Measurements from ENCODE around the gene CACNA1E. TPM values are rescaled to one million over a fixed set of nuclear protein-coding genes. Genes with fewer than 3 reads are reported as not detected.

CACNA1E gene
- total RNA-seq, 1 experiment from 2014 or later: not detected

DNA sequence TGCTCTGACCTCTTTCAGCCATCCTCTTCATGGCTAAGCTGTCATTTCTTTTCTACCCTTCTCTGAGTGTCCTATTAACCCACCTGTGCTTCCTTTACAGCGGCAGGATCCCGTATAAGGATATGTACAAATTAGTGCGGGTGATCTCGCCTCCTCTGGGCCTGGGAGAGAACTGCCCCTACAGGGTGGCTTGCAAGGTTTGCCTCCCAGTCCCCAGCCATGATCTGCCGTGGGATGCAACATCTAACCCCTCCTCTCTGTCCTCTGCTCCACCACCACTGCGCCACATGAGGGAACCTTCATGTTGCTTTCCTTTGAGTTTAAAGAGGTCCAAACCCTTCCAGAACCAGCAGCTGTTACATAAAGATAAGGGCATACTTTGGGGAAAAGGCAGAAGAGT lies 296.0 kb downstream of the CACNA1E start:
- DNase-seq (ENCODE audit: low spot score): no peak
- H3K36me3 ChIP-seq (ENCODE audit: insufficient read depth, low read length, poor library complexity, severe bottlenecking): no peaks in the 10 kb centered on the region
- TF ChIP-seq EZH2 (IDR thresholded peaks at IDR 0.05; ENCODE audit: borderline replicate concordance, low read depth, low read length, poor library complexity, severe bottlenecking): no peak
- TF ChIP-seq, protein P1, sequence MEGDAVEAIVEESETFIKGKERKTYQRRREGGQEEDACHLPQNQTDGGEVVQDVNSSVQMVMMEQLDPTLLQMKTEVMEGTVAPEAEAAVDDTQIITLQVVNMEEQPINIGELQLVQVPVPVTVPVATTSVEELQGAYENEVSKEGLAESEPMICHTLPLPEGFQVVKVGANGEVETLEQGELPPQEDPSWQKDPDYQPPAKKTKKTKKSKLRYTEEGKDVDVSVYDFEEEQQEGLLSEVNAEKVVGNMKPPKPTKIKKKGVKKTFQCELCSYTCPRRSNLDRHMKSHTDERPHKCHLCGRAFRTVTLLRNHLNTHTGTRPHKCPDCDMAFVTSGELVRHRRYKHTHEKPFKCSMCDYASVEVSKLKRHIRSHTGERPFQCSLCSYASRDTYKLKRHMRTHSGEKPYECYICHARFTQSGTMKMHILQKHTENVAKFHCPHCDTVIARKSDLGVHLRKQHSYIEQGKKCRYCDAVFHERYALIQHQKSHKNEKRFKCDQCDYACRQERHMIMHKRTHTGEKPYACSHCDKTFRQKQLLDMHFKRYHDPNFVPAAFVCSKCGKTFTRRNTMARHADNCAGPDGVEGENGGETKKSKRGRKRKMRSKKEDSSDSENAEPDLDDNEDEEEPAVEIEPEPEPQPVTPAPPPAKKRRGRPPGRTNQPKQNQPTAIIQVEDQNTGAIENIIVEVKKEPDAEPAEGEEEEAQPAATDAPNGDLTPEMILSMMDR (conservative IDR thresholded peaks at IDR 0.05; ENCODE audit: low read depth, low read length): no peak
- H3K9me3 ChIP-seq (ENCODE audit: low read depth, low read length, poor library complexity, severe bottlenecking): no peaks in the 10 kb centered on the region
- intact Hi-C loops (cut with micrococcal nuclease; ENCODE audit: unreplicated experiment): no loop called here
- ChIA-PET POLR2A (ENCODE audit: low non-redundant PET) (no interaction called here), CTCF (no interaction called here)
- no peak overlapping the region for H3K27ac ChIP-seq (ENCODE audit: low read depth, low read length, poor library complexity, severe bottlenecking)
- no peaks in the 10 kb centered on the region for H3K4me1 ChIP-seq (ENCODE audit: insufficient read depth, low read length, poor library complexity, severe bottlenecking)
- H3K4me3 ChIP-seq (ENCODE audit: low read depth, low read length, poor library complexity, severe bottlenecking): no peak overlapping the region
- peaks cover 51% of the 10 kb centered on the region for H3K27me3 ChIP-seq (replicated peaks; ENCODE audit: insufficient read depth, low read depth, low read length, poor library complexity)
- BruUV-seq (replicated peaks): no TSS peak

DNA sequence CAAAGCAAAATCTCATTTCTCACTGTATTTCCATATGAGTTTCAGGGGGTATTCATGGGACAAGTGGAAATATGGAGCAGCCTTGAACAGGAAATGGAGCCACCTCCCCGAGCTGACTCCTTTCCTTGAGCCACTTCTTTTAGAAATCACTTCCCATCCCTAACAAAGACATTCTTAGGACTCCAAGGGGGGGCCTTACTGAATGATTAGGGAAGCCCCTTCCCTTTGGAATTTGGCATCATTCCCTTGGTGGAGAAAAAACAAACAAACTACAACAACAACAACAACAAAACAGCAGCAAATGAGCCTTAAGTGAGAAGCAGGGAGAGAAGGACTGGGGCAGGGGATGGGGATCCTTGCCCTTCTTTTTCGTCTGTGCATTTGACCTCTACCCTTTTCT lies 299.9 kb downstream of the CACNA1E start:
- TF ChIP-seq, protein P1 (conservative IDR thresholded peaks at IDR 0.05; ENCODE audit: low read depth, low read length): no peak
- no peak for TF ChIP-seq EZH2 (IDR thresholded peaks at IDR 0.05; ENCODE audit: borderline replicate concordance, low read depth, low read length, poor library complexity, severe bottlenecking)
- POLR2A ChIA-PET (ENCODE audit: low non-redundant PET): no interaction called here
- CTCF ChIA-PET: no interaction called here
- no peak for DNase-seq (ENCODE audit: low spot score)
- H3K36me3 ChIP-seq (ENCODE audit: insufficient read depth, low read length, poor library complexity, severe bottlenecking): no peaks in the 10 kb centered on the region
- no peak overlapping the region for H3K4me3 ChIP-seq (ENCODE audit: low read depth, low read length, poor library complexity, severe bottlenecking)
- H3K27me3 ChIP-seq (replicated peaks; ENCODE audit: insufficient read depth, low read depth, low read length, poor library complexity): peaks cover 65% of the 10 kb centered on the region
- intact Hi-C loops (cut with micrococcal nuclease; ENCODE audit: unreplicated experiment): no loop called here
- no peak overlapping the region for H3K27ac ChIP-seq (ENCODE audit: low read depth, low read length, poor library complexity, severe bottlenecking)
- no peaks in the 10 kb centered on the region for H3K9me3 ChIP-seq (ENCODE audit: low read depth, low read length, poor library complexity, severe bottlenecking)
- no peaks in the 10 kb centered on the region for H3K4me1 ChIP-seq (ENCODE audit: insufficient read depth, low read length, poor library complexity, severe bottlenecking)
- no TSS peak for BruUV-seq (replicated peaks)

DNA sequence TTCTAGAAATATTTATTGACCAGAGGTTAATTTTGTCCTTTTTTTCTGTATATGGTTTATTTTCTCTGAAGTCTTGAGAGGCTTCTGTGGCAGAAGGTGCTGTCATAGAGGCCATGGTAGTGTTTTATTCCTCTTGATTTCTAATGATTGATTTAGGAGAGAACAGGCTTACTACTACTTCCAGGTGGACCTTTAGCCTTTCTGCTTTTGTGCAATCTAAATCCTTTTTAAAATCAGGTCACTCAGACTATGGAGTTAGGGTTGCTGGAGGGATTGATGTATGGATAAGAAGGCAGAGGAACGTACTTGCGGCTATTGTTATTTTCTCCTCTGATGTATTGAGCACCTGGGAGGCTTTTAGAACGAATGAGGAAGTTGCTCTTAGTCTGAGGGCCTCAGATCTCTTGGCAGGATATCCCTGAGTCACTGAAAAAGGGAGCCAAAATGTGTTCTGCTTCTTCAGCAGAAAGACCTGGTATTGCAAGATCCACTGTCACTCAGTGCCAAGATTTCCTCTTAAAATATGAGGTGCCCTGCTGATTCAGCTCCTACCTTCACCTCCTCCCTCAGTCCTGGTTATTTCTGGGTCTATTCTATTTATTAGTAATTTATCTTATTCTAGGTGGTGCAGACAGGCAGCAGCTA lies 300.8 kb downstream of the CACNA1E start:
- no peak for DNase-seq (ENCODE audit: low spot score)
- Histone ChIP-seq H3K9me3 (ENCODE audit: low read depth, low read length, poor library complexity, severe bottlenecking) (no peaks in the 10 kb centered on the region), H3K27ac (ENCODE audit: low read depth, low read length, poor library complexity, severe bottlenecking) (no peak overlapping the region), H3K27me3 (replicated peaks; ENCODE audit: insufficient read depth, low read depth, low read length, poor library complexity) (peaks cover 69% of the 10 kb centered on the region), H3K36me3 (ENCODE audit: insufficient read depth, low read length, poor library complexity, severe bottlenecking) (no peaks in the 10 kb centered on the region), H3K4me3 (ENCODE audit: low read depth, low read length, poor library complexity, severe bottlenecking) (no peak overlapping the region), H3K4me1 (ENCODE audit: insufficient read depth, low read length, poor library complexity, severe bottlenecking) (no peaks in the 10 kb centered on the region)
- POLR2A ChIA-PET (ENCODE audit: low non-redundant PET): no interaction called here
- BruUV-seq (replicated peaks): no TSS peak
- intact Hi-C loops (cut with micrococcal nuclease; ENCODE audit: unreplicated experiment): no loop called here
- CTCF ChIA-PET: no interaction called here
- TF ChIP-seq, protein P1 (conservative IDR thresholded peaks at IDR 0.05; ENCODE audit: low read depth, low read length): no peak
- no peak for TF ChIP-seq EZH2 (IDR thresholded peaks at IDR 0.05; ENCODE audit: borderline replicate concordance, low read depth, low read length, poor library complexity, severe bottlenecking)
